Measurements from ENCODE around the gene SLC16A6.
"Not testable (repeated sequence)": the region's sequence is repeated elsewhere in the genome, so short reads cannot be mapped to it uniquely, and the experiment has no call there.

The SLC16A6 gene

DNA sequence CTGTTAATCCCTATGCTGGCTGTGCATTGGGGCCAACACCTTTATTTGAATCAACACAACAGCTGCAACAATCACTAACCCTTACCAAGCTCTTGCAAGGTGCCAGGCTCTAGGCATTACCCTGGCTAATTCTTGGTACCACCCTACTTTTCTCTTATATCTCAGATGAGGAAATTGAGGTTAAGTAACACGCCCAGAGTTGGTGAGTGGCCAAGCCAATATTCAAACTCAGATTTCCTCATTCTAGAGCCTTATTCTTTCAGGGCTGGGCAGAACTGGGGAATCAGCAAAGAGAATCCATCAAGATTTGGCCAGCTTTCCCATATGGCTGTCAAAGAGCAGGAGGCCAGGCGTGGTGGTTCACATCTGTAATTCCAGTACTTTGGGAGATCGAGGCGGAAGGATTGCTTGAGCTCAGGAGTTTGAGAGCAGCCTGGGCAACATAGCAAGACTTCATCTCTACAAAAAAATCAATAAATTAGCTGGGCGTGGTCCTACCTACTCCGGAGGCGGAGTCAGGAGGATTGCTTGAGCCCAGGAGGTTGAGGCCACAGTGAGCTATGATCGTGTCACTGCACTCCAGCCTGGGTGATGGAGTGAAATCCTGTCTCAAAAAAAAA lies 24.1 kb upstream of the SLC16A6 start:
- in situ Hi-C loops (cut with MboI; ENCODE audit: low sequenced_read_pairs), result no loop called here

DNA sequence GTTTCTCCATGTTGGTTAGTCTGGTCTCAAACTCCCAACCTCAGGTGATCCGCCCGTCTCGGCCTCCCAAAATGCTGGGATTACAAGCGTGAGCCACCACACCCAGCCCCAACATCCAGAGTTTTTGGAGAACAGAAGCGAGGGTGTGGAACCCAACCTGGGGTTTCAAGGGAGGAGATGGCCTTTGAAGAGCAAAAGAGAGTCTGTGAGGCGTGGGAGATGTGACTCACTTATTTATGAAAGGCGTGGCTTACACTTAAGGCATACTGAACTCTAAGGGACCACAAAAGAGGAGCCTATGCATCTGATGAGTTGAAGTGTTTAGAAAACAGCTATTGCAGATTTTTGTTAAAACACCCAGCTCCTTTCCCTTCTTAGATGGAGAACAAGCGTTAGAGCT lies 19.2 kb upstream of the SLC16A6 start:
- in situ Hi-C loops (cut with MboI; ENCODE audit: low sequenced_read_pairs), result no loop called here

DNA sequence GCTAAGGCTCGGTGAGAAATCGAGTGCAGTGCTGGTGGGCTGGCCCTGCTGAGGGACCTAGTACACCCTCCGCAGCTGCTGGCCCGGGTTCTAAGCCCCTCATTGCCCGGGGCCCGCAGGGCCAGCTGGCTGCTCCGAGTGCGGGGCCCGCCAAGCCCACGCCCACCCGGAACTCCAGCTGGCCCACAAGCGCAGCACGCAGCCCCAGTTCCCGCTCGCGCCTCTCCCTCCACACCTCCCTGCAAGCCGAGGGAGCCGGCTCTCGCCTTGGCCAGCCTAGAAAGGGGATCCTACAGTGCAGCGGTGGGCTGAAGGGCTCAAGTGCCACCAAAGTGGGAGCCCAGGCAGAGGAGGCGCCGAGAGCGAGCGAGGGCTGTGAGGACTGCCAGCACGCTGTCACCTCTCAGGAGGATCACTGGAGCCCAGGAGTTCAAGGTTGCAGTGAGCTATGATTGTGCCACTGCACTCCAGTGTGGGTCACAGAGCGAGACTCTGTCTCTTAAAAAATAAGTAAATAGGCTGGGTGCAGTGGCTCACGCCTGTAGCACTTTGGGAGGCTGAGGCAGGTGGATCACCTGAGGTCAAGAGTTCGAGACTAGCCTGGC lies 18.2 kb upstream of the SLC16A6 start:
- in situ Hi-C loops (cut with MboI; ENCODE audit: low sequenced_read_pairs), result not testable (repeated sequence)

DNA sequence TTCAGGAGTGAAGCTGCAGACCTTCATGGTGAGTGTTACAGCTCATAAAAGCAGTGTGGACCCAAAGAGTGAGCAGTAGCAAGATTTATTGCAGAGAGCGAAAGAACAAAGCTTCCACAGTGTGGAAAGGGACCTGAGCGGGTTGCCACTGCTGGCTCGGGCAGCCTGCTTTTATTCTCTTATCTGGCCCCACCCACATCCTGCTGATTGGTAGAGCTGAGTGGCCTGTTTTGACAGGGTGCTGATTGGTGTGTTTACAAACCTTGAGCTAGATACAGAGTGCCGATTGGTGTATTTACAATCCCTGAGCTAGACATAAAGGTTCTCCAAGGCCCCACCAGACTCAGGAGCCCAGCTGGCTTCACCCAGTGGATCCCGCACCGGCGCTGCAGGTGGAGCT lies 17.6 kb upstream of the SLC16A6 start:
- in situ Hi-C loops (cut with MboI; ENCODE audit: low sequenced_read_pairs), result not testable (repeated sequence)

DNA sequence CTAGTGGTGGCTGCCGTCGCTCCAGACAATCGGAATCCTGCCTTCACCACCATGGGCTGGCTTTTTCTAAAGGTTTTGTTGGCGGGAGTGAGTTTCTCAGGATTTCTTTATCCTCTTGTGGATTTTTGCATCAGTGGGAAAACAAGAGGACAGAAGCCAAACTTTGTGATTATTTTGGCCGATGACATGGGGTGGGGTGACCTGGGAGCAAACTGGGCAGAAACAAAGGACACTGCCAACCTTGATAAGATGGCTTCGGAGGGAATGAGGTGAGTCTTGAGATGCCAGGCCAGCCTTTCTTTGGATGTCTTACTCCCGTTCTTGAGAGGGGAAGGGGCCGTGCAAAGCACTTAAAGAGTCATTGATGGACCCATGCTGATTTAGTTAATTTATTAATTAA lies 16.5 kb upstream of the SLC16A6 start:
- in situ Hi-C loops (cut with MboI; ENCODE audit: low sequenced_read_pairs), result no loop called here

DNA sequence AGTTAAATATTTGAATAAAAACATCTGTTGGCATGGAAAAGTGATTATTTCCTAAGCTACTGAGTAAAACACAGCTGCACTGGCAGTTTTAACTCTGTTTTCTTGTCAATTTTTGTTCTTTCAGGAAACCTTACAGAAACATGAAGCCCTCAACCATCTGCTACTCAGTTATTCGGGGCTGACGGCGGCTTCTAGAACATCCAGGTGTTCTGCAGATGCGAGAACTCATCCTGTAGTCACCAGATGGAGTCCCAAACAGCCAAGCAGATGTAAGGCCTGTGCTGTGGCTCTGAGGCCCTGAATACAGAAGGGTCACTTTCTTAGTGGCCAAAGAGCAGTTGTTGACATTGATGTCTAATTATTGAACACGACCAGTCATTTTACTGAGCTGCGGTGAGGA lies 15.9 kb upstream of the SLC16A6 start:
- in situ Hi-C loops (cut with MboI; ENCODE audit: low sequenced_read_pairs), result no loop called here

DNA sequence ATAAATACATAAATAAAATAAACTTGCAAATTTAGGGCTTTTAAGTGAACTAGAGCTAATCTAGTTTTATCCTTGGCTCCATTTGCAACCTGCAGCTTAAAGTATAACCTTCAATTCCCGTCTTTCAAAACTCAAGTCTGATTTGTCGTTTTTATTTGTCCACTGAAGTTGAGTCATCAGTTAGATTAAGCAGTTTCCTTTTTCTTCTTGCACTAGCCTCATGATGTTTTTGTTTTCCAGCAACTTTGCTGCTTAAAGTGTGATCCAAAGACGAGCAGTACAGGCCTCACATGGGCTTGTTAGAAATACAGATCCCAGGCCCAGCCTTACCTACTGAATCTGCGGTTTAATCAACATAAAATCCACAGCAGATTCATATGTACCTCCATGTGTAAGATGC lies 14.2 kb upstream of the SLC16A6 start:
- in situ Hi-C loops (cut with MboI; ENCODE audit: low sequenced_read_pairs), result no loop called here

DNA sequence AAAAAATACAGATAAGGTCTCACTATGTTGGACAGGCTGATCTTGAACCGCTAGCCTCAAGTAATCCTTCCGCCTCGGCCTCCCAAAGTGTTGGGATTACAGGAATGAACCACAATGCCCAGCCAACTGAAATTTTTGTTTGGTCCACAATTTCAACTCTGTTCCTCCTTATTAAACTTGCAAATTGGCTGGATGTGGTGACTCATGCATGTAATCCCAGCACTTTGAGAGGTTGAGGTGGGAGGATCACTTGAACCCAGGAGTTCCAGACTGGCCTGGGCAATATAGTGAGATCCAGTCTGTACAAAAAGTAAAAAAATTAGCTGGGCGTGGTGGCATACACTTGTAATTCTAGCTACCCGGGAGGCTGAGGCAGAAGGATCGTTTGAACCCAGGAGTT lies 13.8 kb upstream of the SLC16A6 start:
- in situ Hi-C loops (cut with MboI; ENCODE audit: low sequenced_read_pairs), result no loop called here

DNA sequence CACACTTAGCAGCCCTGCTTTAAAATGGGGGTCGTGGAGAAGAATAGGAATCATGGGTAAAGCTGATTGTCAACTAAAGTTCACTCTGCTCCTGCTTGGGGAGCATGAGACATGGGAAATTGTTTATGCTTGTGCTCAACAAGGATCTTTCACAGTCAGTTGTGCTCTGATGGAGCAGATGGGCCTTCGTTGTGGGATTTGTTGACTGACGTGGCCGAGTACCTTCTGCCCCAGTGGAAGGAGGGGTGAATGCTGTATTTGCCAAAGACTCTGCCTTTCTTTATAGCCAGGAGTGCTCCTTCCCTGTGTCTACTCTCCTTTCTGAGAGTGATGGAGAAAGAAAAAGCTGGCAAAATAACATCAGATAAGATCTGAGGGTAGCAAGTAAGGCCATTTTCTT lies 11.7 kb upstream of the SLC16A6 start:
- in situ Hi-C loops (cut with MboI; ENCODE audit: low sequenced_read_pairs), result no loop called here

DNA sequence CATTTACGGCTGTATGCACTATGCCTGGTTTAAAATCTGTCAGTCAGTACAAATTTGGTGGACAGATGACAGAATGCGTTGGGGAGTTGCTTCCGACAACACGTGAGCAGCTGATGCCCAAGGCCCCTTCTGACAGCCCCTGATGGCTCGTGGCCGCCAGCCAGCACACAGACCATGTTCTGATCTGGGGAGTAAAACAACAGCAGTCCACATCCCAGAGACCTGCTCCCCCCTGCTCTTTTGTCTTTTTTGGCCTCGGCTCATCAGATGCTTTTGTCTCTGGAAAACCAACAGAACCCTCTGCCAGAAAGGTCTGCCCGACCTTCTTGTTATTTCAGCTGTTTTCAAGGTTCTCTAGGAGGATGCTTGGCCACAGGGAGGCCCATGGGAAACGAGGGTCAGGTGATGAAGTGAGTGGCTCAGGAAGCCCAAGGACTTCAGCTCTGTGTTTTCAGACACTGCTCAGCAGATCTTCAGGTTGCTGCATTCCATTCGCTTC lies 11.2 kb upstream of the SLC16A6 start:
- in situ Hi-C loops (cut with MboI; ENCODE audit: low sequenced_read_pairs), result no loop called here

DNA sequence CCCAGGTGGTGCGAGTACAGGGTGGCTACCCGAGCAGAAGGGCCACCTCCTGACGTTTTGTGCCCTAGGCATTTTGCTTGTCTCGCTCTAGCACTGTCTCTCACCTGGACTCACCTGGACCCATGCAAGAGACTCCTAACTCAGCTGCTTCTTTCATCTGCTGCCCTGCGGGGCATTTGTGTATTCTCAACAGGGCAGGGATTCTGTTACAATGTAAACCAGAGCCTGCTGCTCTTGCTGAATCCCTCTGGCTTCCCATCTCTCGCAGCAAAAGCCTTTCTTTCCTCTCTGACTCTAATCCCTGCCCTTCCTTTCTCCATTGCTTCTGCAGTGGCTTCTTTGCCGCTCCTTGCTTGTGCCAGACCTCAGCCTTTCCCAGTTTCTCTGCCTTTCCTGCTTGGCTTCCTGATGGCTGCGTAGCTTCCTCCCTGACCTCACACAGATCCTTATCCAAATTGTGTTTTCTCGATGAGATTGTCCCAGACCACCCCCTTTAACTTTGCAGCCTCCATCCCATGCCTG lies 10.6 kb upstream of the SLC16A6 start:
- in situ Hi-C loops (cut with MboI; ENCODE audit: low sequenced_read_pairs), result no loop called here

DNA sequence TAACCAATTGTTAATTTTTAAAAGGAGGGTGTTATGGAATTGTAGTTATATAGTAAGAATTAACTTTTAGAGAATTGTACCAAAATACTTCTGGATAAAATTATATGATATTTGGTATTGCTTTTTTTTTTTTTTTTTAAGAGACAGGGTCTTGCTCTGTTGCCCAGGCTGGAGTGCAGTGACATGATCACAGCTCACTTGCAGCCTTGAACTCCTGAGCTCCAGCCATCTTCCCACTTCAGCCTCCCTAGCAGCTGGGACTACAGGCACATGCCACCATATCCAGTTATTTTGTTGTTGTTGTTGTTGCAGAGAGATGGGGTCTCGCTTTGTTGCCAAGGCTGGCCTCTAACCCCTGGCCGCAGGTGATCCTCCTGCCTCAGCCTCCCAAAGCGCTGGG lies 8.9 kb upstream of the SLC16A6 start:
- in situ Hi-C loops (cut with MboI; ENCODE audit: low sequenced_read_pairs), result no loop called here

DNA sequence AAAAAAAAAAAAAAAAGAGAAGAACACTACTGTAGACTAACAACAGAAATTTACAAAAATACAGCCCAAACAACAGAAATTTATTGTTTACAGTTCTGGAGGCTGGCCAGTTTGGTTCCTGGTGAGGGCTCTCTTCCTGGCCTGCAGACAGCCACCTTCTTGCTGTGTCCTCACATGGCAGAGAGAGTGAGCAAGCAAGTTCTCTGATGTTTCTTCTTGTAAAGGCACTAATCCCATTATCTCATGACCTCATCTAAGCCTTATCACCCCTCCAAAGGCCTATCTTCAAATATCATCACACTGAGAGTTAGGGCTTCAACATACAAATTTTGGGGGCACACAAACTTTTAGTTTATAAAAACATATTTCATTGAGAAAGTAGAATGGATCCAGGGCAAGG lies 7.7 kb upstream of the SLC16A6 start:
- in situ Hi-C loops (cut with MboI; ENCODE audit: low sequenced_read_pairs), result no loop called here

DNA sequence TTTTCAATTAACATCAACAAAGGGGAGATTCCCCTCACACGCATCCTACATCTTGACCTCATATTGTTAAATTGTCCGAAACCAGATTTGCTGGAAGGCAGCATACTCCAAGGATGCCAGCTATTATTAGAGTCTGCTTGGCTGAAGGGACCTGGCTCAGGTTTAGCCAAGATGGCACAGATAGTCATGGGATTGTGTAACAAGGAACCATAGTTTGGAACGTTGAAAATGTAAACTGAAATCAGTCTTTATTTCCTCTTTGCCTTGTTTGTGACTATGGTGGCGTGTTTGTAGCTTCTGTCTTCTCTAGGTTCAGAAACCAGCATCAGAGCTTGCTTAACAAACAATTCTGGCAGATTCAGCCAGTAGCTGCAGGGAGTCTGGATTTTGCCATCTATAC lies 6.3 kb upstream of the SLC16A6 start:
- in situ Hi-C loops (cut with MboI; ENCODE audit: low sequenced_read_pairs), result no loop called here

DNA sequence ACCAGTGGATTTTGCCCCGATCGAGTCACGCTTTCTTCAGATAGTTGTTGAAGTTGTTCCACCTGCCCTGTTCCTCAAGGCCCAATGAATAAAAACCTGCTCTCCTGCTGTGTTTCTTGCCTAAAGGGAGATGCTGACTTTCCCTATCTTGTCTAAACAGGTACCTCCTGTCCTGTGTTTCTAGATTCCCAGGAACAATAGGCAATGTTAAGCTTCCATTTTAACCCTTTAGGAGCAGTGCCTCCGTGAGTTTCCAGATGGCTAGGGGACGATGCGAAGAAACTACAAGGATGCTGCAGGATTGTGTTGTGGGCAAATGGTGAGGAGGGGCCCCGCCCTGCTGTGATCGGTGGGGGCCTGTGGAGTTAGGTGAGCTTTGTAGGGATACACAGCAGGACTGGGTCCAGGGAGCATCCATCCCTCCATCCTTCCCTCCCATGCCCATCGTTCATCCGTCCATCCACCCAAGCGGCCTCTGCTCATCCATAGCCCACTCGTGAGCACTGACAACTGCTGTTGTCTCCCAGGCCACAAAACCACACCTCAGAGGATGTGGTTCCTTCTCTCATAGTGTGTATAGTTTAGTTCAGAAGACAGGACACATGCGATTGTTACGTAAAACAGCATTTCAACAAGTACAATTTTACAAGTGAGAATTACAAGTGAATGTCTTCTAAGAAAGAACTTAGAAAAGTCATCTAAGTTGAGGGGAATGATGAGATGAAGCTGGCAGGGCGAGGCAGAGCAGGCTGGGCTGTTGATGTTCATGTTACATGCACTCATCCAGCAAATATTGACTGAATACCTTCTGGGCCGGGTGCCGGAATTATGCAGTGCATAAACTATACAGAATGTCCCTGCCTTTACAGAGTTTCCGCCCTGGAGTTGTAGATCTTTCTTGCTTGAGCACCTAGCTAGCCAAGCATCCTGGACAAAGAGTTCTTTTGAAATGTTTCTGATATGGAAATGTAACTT lies 5.6 kb upstream of the SLC16A6 start:
- in situ Hi-C loops (cut with MboI; ENCODE audit: low sequenced_read_pairs), result no loop called here

DNA sequence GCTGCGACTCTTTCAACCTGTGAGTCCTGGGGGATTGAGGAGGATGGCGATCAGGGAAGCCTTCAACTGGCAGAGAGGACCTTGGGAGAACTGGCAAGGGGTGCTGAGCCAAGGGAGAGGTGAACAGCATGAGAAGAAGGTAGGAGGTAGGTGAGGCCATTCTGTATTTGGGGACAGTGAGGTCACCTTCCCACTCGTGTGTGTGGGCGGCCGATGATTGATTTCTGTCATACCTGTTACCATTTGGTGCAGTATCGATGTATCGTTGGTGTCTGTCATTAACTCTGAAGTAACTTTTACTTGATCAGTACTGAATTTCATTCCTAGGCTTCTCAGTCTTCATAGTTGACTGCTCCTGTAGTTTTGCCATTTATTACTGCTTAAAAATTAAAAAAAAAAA lies 4.2 kb upstream of the SLC16A6 start:
- in situ Hi-C loops (cut with MboI; ENCODE audit: low sequenced_read_pairs), result no loop called here

DNA sequence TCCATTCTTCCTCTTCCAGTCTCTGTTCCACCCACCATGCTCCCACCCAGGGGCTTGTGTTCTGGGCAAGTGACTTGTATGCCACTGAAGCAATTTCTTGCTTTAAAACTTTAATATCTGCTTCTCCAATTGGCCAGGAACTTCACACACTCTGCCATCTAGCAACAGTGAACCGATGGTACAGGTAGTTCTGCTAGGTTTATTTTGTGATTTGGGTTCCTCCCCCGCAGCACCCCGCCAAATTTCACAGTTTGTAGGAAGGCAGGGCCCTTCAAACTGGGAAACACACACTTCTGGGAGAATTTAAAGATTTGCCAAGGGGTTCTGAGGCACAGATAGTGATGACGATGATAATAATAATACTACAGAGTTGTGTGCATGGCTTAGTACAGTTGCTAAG lies 3.7 kb upstream of the SLC16A6 start:
- in situ Hi-C loops (cut with MboI; ENCODE audit: low sequenced_read_pairs), result no loop called here

DNA sequence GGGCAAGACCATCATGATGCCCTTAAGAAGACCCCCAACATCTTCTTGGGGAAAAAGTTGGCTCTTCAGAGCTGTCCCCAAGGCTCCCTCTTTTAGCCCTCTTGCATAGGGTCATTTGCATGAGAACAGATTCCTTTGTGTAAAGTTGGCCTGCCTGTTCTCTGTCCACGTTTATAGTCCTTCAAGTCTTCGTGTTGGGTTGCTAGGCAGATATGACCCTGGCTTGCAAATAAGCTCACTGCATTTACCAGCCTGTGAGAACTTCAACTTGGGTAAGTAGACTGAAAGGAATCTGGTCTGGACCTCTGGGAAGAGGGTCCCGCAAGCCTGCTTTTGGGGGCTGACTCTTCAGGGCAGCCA lies 3.2 kb upstream of the SLC16A6 start:
- in situ Hi-C loops (cut with MboI; ENCODE audit: low sequenced_read_pairs), result no loop called here

DNA sequence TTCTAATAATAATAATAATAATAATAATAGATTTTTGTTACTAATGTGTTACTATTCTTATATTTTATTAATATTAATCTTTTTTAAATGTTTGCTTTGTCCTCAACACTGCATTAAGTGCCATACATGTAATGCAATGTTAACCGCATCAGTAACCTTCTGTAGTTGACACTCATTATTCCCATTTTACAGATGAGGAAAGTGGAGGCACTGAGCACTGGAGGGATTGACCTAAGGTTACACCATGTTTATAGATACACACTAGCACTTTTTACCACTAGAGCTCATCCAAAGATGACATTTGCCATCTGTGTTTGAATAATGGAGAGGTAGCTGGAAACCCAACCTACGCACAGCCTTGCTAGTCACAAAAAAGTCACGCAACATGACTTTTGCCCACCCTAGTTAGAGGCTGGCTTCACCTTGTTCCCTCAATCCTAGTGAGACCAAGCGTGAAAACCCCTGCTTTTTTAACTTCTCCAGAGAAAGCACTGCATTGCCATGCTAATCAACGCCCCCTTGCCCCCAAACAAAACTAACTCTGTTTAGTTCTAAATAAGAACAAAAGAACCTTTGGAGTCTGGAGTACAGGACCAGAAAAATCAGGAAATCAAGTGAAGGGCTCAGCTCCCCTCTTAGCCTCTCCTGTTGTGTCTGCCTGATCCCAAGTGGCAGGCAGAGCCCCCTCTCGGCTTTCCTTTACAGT lies 2.7 kb upstream of the SLC16A6 start:
- in situ Hi-C loops (cut with MboI; ENCODE audit: low sequenced_read_pairs), result no loop called here

DNA sequence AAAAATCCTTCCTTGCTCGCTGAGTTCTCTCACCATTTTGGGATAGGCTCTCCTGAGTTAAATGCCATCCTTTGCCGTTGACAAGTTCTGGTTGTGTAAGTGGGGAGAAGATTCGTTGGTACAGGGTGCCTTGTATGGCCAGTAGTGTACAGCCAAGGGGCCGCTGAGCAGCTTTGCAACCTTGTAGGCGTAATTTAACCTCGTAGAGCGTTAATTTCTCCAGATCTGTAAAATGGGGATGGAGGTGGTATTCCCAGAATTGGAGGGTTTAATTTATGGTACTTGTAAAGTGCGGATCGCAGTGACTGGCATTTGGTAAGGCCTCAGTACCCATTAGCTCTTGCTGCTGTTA lies 1.7 kb upstream of the SLC16A6 start:
- in situ Hi-C loops (cut with MboI; ENCODE audit: low sequenced_read_pairs), result no loop called here

Data from HL-60/S4 treated with phorbol 12-myristate 13-acetate at 8.2 ng/mL for 4 days and 3 days (cell line).